CD8-positive, alpha-beta memory T cell (primary cell): ENCODE measurements around the gene TESK2. TPM values are rescaled to one million over a fixed set of nuclear protein-coding genes. Genes with fewer than 3 reads are reported as not detected.
"Not testable (repeated sequence)": the region's sequence is repeated elsewhere in the genome, so short reads cannot be mapped to it uniquely, and the experiment has no call there.

Experiments
- CTCF ChIA-PET: fragments of 350-600 bp; sonication (Branson Sonifier 250); formaldehyde crosslinking; loops from one replicate; lab custom pipeline; 2021; ENCODE audit warnings: antibody characterized with exemption; lab: Charles Lee
- POLR2A ChIA-PET: fragments of 350-600 bp; sonication (Branson Sonifier 250); formaldehyde crosslinking; loops from one replicate; lab custom pipeline; 2021; ENCODE audit warnings: antibody characterized with exemption; lab: Charles Lee
- DNase-seq, 5 donors: peaks; one replicate each; pipeline versions ENCODE4 v3.0.0 to v3.0.0-alpha.2; 2020 to 2022; ENCODE audit warnings: mixed read lengths in 1 of 5
- H3K27ac ChIP-seq: one replicate; pipeline ENCODE4 v1.7.0; 2013; ENCODE audit warnings: low read depth, mild to moderate bottlenecking, low read length, moderate library complexity
- H3K27me3 ChIP-seq: 2 replicates; pipeline ENCODE4 v1.7.0; 2013; ENCODE audit warnings: low read length, mild to moderate bottlenecking; ENCODE audit not compliant: insufficient read depth, poor library complexity, severe bottlenecking
- H3K36me3 ChIP-seq: 2 replicates; pipeline ENCODE4 v1.7.0; 2013; ENCODE audit warnings: mild to moderate bottlenecking, low read length, moderate library complexity; ENCODE audit not compliant: insufficient read depth
- H3K4me1 ChIP-seq: 2 replicates; pipeline ENCODE4 v1.7.0; 2013; ENCODE audit warnings: mild to moderate bottlenecking, low read length, moderate library complexity; ENCODE audit not compliant: insufficient read depth
- H3K4me3 ChIP-seq: 2 replicates; pipeline ENCODE4 v1.7.0; 2013; ENCODE audit warnings: mild to moderate bottlenecking, low read length
- H3K9me3 ChIP-seq: 2 replicates; pipeline ENCODE4 v1.7.0; 2013; ENCODE audit warnings: mild to moderate bottlenecking, low read length
- H3K27ac Mint-ChIP-seq, 8 donors: one replicate each; pipeline ENCODE4 v1.8.0; 2020 to 2021; ENCODE audit warnings: mixed read lengths in 8 of 8, mild to moderate bottlenecking in 6 of 8, inconsistent platforms in 3 of 8, moderate library complexity in 3 of 8
- H3K27me3 Mint-ChIP-seq, 2 donors: one replicate each; pipeline ENCODE4 v1.8.0; 2020 to 2021; ENCODE audit warnings: mixed read lengths in 2 of 2, mild to moderate bottlenecking in 1 of 2, moderate library complexity in 1 of 2
- H3K36me3 Mint-ChIP-seq, 3 donors: one replicate each; pipeline ENCODE4 v1.8.0; 2020 to 2021; ENCODE audit warnings: mixed read lengths in 3 of 3, inconsistent platforms in 1 of 3, mild to moderate bottlenecking in 1 of 3
- H3K4me1 Mint-ChIP-seq, 3 donors: one replicate each; pipeline ENCODE4 v1.8.0; 2020 to 2021; ENCODE audit warnings: mixed read lengths in 3 of 3, inconsistent platforms in 1 of 3, mild to moderate bottlenecking in 1 of 3
- H3K4me3 Mint-ChIP-seq, 7 donors: one replicate each; pipeline ENCODE4 v1.8.0; 2020 to 2021; ENCODE audit warnings: mixed read lengths in 7 of 7, mild to moderate bottlenecking in 6 of 7, moderate library complexity in 4 of 7, inconsistent platforms in 2 of 7
- H3K9me3 Mint-ChIP-seq, 5 donors: one replicate each; pipeline ENCODE4 v1.8.0; 2020 to 2022; ENCODE audit warnings: mixed read lengths in 5 of 5, mild to moderate bottlenecking in 3 of 5, moderate library complexity in 2 of 5, inconsistent platforms in 1 of 5
- polyA plus RNA-seq: library from polyadenylated mRNA; unstranded; fragments of 300-500 nt; fragmentation: Illumina TruSeq; gene quantifications from one replicate; pipeline ENCODE4 v1.2.3, GENCODE V29; 2021
- total RNA-seq, 2 experiments: library from RNA; stranded (reverse); gene quantifications; one replicate each; pipeline ENCODE4 v1.2.3, GENCODE V29; 2021

The TESK2 gene
- total and polyA plus RNA-seq, 3 experiments from 2014 or later, result 2.9 to 3.6 (median 3.1) TPM

DNA sequence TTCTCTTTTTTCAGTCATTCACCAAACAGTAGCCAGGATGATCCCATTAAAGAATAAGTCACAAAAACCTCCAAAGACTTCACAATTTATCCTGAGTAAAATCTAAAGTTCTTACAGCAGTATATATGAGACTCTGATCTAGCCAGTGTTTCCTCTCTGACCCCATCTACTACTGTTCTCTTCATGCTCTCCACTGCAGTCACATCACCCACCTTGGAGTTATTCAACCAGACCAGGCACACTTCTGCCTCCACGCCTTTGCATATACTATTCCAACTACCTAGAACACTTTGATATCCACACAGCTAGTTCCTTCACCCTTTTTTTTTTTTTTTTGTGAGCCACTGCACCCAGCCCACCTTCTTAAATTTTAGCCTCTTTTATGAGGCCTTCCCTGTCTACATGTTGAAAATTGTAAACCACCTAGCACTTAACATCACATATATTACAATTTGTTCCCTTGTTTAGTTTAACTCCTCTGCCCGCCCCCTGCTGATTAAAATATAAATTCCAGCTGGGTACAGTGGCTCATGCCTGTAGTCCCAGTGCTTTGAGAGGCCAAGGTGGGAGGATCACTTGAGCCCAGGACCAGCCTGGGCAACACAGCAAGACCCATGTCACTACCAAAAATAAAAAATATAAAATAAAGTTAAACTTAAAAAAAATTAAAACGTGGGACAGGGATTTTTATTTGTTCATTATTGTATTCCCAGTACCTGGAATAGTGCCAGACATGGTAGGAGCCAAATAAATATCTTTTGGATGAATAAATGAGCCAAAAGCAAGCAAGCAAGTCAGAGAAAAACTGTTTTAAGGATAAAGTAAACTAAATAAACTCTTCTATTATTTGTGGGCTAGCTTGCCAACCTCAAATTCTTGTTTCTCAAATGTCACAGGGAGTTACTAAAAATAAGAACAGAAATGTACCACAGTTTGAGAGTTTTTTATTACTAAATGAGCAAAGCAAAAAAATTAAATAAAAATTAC lies 115.6 kb downstream of the TESK2 start:
- Histone ChIP-seq H3K4me3 (no peak overlapping the region), H3K36me3 (no peaks in the 10 kb centered on the region), H3K4me1 (no peaks in the 10 kb centered on the region), H3K27me3 (no peaks in the 10 kb centered on the region), H3K27ac (no peak overlapping the region), H3K9me3 (no peaks in the 10 kb centered on the region)
- DNase-seq, result no peak
- Mint-ChIP-seq H3K4me1 (peaks cover 0 to 12% (median 5%) of the 10 kb centered on the region in 3 donors), H3K27me3 (no peaks in the 10 kb centered on the region), H3K4me3 (no peak overlapping the region), H3K9me3 (no peaks in the 10 kb centered on the region), H3K27ac (peak overlapping the region in 2 of 8 donors; percentile 29 to 77), H3K36me3 (peaks cover 0 to 7% (median 5%) of the 10 kb centered on the region in 3 donors)
- ChIA-PET POLR2A (interaction anchor here (0.8 kb wide), 2 partner anchors 81 to 188 kb away, joined by 5 to 7 read pairs; no protein-coding TSS in a partner anchor), CTCF (no interaction called here)

- Histone ChIP-seq H3K9me3 (no peaks in the 10 kb centered on the region), H3K27me3 (no peaks in the 10 kb centered on the region), H3K36me3 (no peaks in the 10 kb centered on the region), H3K4me1 (no peaks in the 10 kb centered on the region), H3K4me3 (no peak overlapping the region), H3K27ac (no peak overlapping the region)
- ChIA-PET POLR2A (no interaction called here), CTCF (no interaction called here)
- peaks cover 0 to 12% (median 5%) of the 10 kb centered on the region in 3 donors for H3K4me1 Mint-ChIP-seq
- no peaks in the 10 kb centered on the region for H3K9me3 Mint-ChIP-seq
- H3K36me3 Mint-ChIP-seq, result peaks cover 0 to 7% (median 3%) of the 10 kb centered on the region in 3 donors
- no peak for DNase-seq
- no peak overlapping the region for H3K4me3 Mint-ChIP-seq
- H3K27me3 Mint-ChIP-seq, result no peaks in the 10 kb centered on the region
- peak overlapping the region in 3 of 8 donors; percentile 4 to 48 (median 22) for H3K27ac Mint-ChIP-seq
These were observed 117.4 kb downstream of the TESK2 start for GRCh38 chr1:45373573-45373972.

DNA sequence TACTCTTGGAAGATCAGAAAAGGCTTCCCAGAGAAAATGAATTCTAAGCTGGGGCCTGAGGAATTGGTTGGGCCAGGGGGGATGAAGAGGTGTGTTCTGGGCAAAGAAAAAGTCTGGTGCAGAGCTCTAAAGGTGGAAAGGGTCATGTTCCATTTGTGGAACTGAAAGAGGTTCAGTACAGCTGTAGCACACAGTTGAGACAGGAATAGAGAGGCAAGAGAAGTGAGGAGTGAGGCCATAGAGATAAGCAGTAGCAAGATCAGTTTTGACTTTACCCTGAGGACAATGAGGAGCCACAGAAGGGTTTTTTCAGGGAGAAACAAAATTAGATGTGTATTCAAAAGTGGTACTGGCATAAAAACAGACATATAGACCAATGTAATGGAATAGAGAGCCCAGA lies 120.4 kb downstream of the TESK2 start:
- no peaks in the 10 kb centered on the region for H3K9me3 ChIP-seq
- H3K9me3 Mint-ChIP-seq, result no peaks in the 10 kb centered on the region
- no peaks in the 10 kb centered on the region for H3K27me3 Mint-ChIP-seq
- peaks cover 0 to 4% (median 1%) of the 10 kb centered on the region in 3 donors for H3K36me3 Mint-ChIP-seq
- H3K27ac ChIP-seq, result no peak overlapping the region
- peaks cover 0 to 12% (median 5%) of the 10 kb centered on the region in 3 donors for H3K4me1 Mint-ChIP-seq
- no peaks in the 10 kb centered on the region for H3K4me1 ChIP-seq
- CTCF ChIA-PET, result no interaction called here
- H3K27me3 ChIP-seq, result no peaks in the 10 kb centered on the region
- no peak overlapping the region for H3K4me3 Mint-ChIP-seq
- no peak for DNase-seq
- POLR2A ChIA-PET, result interaction anchor here (0.5 kb wide), 1 partner anchor 570 kb away, joined by 3 read pairs; the partner anchor contains the start of gene PLK3
- H3K36me3 ChIP-seq, result no peaks in the 10 kb centered on the region
- no peak overlapping the region for H3K4me3 ChIP-seq
- peak overlapping the region in 1 of 8 donors; percentile 8 for H3K27ac Mint-ChIP-seq

- Mint-ChIP-seq H3K9me3 (no peaks in the 10 kb centered on the region), H3K36me3 (no peaks in the 10 kb centered on the region), H3K4me3 (no peak overlapping the region), H3K4me1 (peaks cover under 1 to 2% (median 1%) of the 10 kb centered on the region in 3 donors), H3K27ac (no peak overlapping the region), H3K27me3 (no peaks in the 10 kb centered on the region)
- Histone ChIP-seq H3K9me3 (no peaks in the 10 kb centered on the region), H3K27ac (no peak overlapping the region), H3K36me3 (no peaks in the 10 kb centered on the region), H3K4me1 (no peaks in the 10 kb centered on the region), H3K4me3 (no peak overlapping the region), H3K27me3 (no peaks in the 10 kb centered on the region)
- CTCF ChIA-PET, result no interaction called here
- no peak for DNase-seq
- POLR2A ChIA-PET, result no interaction called here
These were observed 125.9 kb downstream of the TESK2 start for GRCh38 chr1:45365051-45365450.

GRCh38 chr1:45364294-45364693 lies 126.7 kb downstream of the TESK2 start:
- no peaks in the 10 kb centered on the region for H3K27me3 Mint-ChIP-seq

GRCh38 chr1:45360981-45361380 lies 130.0 kb downstream of the TESK2 start:
- CTCF ChIA-PET, result interaction anchor here (8.7 kb wide), 1 partner anchor 132 kb away, joined by 104 read pairs; the partner anchor contains the start of gene TESK2
- H3K27me3 Mint-ChIP-seq, H3K4me3 ChIP-seq, H3K36me3 Mint-ChIP-seq, H3K36me3 ChIP-seq, H3K27ac ChIP-seq, H3K9me3 Mint-ChIP-seq, H3K9me3 ChIP-seq, DNase-seq, H3K4me3 Mint-ChIP-seq, H3K4me1 Mint-ChIP-seq, H3K27me3 ChIP-seq, POLR2A ChIA-PET, H3K4me1 ChIP-seq: not testable (repeated sequence)
- H3K27ac Mint-ChIP-seq, result peak overlapping the region in 1 of 8 donors; percentile 63

More at GRCh38 chr1:45364294-45364693, 126.7 kb downstream of the TESK2 start:
- Mint-ChIP-seq H3K4me1 (peaks cover 4 to 5% (median 4%) of the 10 kb centered on the region in 3 donors), H3K36me3 (no peaks in the 10 kb centered on the region), H3K4me3 (no peak overlapping the region), H3K27ac (peak overlapping the region in 2 of 8 donors; percentile 14 to 24), H3K9me3 (no peaks in the 10 kb centered on the region)
- H3K27ac ChIP-seq, result no peak overlapping the region
- H3K27me3 ChIP-seq, result no peaks in the 10 kb centered on the region
- no peaks in the 10 kb centered on the region for H3K9me3 ChIP-seq
- DNase-seq, result no peak
- no peaks in the 10 kb centered on the region for H3K4me1 ChIP-seq
- no peak overlapping the region for H3K4me3 ChIP-seq
- POLR2A ChIA-PET, result no interaction called here
- H3K36me3 ChIP-seq, result no peaks in the 10 kb centered on the region
- CTCF ChIA-PET, result interaction anchor here (8.7 kb wide), 1 partner anchor 129 kb away, joined by 104 read pairs; the partner anchor contains the start of gene TESK2

DNA sequence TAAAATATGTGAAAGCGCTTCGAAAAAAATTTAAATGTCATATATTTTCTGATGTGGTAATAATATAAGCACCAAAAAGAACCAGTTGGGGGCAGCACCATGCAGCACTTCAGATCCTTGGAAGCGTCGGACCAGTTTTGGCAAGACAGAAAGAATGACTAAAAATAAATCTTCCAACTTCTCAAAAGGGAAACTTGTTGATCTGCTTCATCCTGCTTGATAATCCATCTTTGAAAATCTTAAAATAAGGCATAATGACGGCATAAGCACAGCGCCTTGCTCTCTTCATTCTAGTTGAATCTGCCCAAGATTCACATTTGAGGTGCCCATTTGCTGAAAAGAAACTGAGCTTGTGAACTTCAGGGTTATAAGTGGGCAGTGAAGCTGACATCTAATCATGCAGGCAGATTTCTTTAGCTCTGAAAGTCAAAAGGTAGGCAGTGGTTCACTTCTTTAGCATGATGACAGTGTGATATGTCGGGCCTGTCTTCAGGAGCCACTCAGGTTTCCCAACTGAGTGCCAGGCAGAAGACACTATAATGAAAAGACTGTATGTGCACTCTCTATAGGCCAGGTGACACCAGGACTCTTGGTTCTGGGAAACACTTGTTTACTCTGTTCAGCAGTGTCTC lies 131.0 kb downstream of the TESK2 start:
- no peak overlapping the region for H3K4me3 Mint-ChIP-seq
- peak; percentile 19 to 63 (median 30) for DNase-seq
- H3K9me3 Mint-ChIP-seq, result no peaks in the 10 kb centered on the region
- POLR2A ChIA-PET, result no interaction called here
- CTCF ChIA-PET, result interaction anchor here (0.6 to 8.7 kb wide), 6 partner anchors 17 to 209 kb away, joined by 3 to 104 read pairs (median 3); partner anchors contain the start of gene TESK2
- H3K27ac ChIP-seq, result no peak overlapping the region
- H3K27ac Mint-ChIP-seq, result peak overlapping the region in 3 of 8 donors; percentile 33 to 48 (median 43)
- no peaks in the 10 kb centered on the region for H3K27me3 Mint-ChIP-seq
- no peaks in the 10 kb centered on the region for H3K4me1 ChIP-seq
- no peaks in the 10 kb centered on the region for H3K9me3 ChIP-seq
- H3K36me3 Mint-ChIP-seq, result peaks cover 0 to 2% (median 0%) of the 10 kb centered on the region in 3 donors
- no peaks in the 10 kb centered on the region for H3K27me3 ChIP-seq
- peaks cover 4 to 5% (median 4%) of the 10 kb centered on the region in 3 donors for H3K4me1 Mint-ChIP-seq
- no peak overlapping the region for H3K4me3 ChIP-seq
- no peaks in the 10 kb centered on the region for H3K36me3 ChIP-seq
